Measurements from ENCODE around the gene ITPK1. TPM values are rescaled to one million over a fixed set of nuclear protein-coding genes. Genes with fewer than 3 reads are reported as not detected.

The ITPK1 gene
- total and polyA plus RNA-seq, 10 of the 15 experiments (the other 5 are each of a cell fraction or from before 2014, with no cell fraction given), result 1.3 to 73.2 (median 27.0) TPM

DNA sequence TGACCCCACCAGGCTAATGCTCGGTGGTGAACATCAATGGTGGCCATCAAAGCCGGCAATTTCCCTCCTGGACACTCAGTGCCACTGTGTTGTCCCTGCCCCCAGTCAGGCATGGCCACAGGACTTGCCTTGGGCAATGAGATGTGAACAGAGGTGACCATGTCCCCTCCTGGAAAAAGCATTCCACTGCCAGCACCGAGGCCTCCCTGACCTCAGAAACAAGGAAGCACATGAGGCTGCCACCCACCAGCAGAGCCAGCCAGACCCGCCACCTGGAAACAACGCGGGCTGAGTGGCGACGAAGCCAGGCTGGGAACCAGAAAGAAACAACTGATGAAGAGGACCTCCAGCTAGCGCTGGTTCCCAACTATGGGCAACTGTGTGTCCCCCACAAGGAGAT lies 31.8 kb downstream of the ITPK1 start:
- BruUV-seq (replicated peaks), result no TSS peak
- H3K27me3 ChIP-seq (replicated peaks in 1 of 2; ENCODE audit: control insufficient read depth in 2 of 2, insufficient read depth in 2 of 2, low read length in 1 of 2), result no peaks in the 10 kb centered on the region
- H3K9me3 ChIP-seq (replicated peaks; ENCODE audit: control insufficient read depth, insufficient read depth, low read length), result no peaks in the 10 kb centered on the region
- no peak overlapping the region for H3K27ac ChIP-seq (ENCODE audit: control insufficient read depth, insufficient read depth)
- peaks cover 27% of the 10 kb centered on the region for H3K79me2 ChIP-seq (ENCODE audit: control insufficient read depth, insufficient read depth, low read length)
- H3K4me2 ChIP-seq (ENCODE audit: control insufficient read depth, insufficient read depth), result no peak overlapping the region
- DNase-seq (ENCODE audit: low read depth, low spot score) (no peak), ATAC-seq (no peak), FAIRE-seq (no peak)
- H2AFZ ChIP-seq (ENCODE audit: control insufficient read depth, low read depth, low read length), result no peak overlapping the region
- CTCF ChIA-PET, result interaction anchor here (1.1 kb wide), 1 partner anchor 30 kb away, joined by 4 read pairs; no protein-coding TSS in a partner anchor
- RAD21 ChIA-PET (ENCODE audit: unreplicated experiment), result no interaction called here
- POLR2A ChIA-PET, result no interaction called here
- H3K4me3 ChIP-seq, result no peak overlapping the region
- peaks cover 46% of the 10 kb centered on the region for H3K4me1 ChIP-seq (ENCODE audit: control insufficient read depth, insufficient read depth, low read length)
- H4K20me1 ChIP-seq (ENCODE audit: control insufficient read depth, insufficient read depth), result no peaks in the 10 kb centered on the region
- peaks cover 0 to 7% of the 10 kb centered on the region in 2 experiments; a peak in 3 of 4 replicates for H3K36me3 ChIP-seq (ENCODE audit: control insufficient read depth in 2 of 2, insufficient read depth in 2 of 2, low read length in 1 of 2)
- SMC1A ChIA-PET (ENCODE audit: uncharacterized antibody, unreplicated experiment), result interaction anchor here (2.0 kb wide), 1 partner anchor 11 kb away, joined by 6 read pairs; no protein-coding TSS in a partner anchor
- 89% methylated on average over 9 of the region's 9 CpGs for WGBS (ENCODE audit: insufficient coverage, insufficient replicate concordance, low lambda C conversion rate, missing lambda C conversion rate)
- TF ChIP-seq STAT1 (conservative IDR thresholded peaks at IDR 0.05) (no peak), KDM1A (IDR thresholded peaks at IDR 0.05; ENCODE audit: borderline replicate concordance) (no peak), ZSCAN29 (IDR thresholded peaks at IDR 0.05) (no peak), ASH2L (IDR thresholded peaks at IDR 0.05; ENCODE audit: borderline replicate concordance, low read depth) (no peak), ZNF622 (IDR thresholded peaks at IDR 0.05) (no peak), BACH1 (IDR thresholded peaks at IDR 0.05; ENCODE audit: borderline replicate concordance) (no peak), EZH2 (IDR thresholded peaks at IDR 0.05; ENCODE audit: borderline replicate concordance, control insufficient read depth, low read depth, low read length) (no peak), ESRRA (IDR thresholded peaks at IDR 0.05; ENCODE audit: low read length) (no peak), CEBPB (IDR thresholded peaks at IDR 0.05; ENCODE audit: borderline replicate concordance in 1 of 2, low read depth in 2 of 2, low read length in 2 of 2) (no peak), FOXK2 (IDR thresholded peaks at IDR 0.05) (no peak), CBFB (IDR thresholded peaks at IDR 0.05; ENCODE audit: low read depth) (no peak), HCFC1 (IDR thresholded peaks at IDR 0.05; ENCODE audit: low read length) (no peak), MYB (IDR thresholded peaks at IDR 0.05; ENCODE audit: borderline replicate concordance, low read depth, low read length) (no peak), PAX8 (IDR thresholded peaks at IDR 0.05) (no peak), KLF5 (IDR thresholded peaks at IDR 0.05; ENCODE audit: partially characterized antibody) (no peak), NR2C1 (IDR thresholded peaks at IDR 0.05) (no peak)
- TF ChIP-seq, protein P1, sequence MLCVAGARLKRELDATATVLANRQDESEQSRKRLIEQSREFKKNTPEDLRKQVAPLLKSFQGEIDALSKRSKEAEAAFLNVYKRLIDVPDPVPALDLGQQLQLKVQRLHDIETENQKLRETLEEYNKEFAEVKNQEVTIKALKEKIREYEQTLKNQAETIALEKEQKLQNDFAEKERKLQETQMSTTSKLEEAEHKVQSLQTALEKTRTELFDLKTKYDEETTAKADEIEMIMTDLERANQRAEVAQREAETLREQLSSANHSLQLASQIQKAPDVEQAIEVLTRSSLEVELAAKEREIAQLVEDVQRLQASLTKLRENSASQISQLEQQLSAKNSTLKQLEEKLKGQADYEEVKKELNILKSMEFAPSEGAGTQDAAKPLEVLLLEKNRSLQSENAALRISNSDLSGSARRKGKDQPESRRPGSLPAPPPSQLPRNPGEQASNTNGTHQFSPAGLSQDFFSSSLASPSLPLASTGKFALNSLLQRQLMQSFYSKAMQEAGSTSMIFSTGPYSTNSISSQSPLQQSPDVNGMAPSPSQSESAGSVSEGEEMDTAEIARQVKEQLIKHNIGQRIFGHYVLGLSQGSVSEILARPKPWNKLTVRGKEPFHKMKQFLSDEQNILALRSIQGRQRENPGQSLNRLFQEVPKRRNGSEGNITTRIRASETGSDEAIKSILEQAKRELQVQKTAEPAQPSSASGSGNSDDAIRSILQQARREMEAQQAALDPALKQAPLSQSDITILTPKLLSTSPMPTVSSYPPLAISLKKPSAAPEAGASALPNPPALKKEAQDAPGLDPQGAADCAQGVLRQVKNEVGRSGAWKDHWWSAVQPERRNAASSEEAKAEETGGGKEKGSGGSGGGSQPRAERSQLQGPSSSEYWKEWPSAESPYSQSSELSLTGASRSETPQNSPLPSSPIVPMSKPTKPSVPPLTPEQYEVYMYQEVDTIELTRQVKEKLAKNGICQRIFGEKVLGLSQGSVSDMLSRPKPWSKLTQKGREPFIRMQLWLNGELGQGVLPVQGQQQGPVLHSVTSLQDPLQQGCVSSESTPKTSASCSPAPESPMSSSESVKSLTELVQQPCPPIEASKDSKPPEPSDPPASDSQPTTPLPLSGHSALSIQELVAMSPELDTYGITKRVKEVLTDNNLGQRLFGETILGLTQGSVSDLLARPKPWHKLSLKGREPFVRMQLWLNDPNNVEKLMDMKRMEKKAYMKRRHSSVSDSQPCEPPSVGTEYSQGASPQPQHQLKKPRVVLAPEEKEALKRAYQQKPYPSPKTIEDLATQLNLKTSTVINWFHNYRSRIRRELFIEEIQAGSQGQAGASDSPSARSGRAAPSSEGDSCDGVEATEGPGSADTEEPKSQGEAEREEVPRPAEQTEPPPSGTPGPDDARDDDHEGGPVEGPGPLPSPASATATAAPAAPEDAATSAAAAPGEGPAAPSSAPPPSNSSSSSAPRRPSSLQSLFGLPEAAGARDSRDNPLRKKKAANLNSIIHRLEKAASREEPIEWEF (IDR thresholded peaks at IDR 0.05; ENCODE audit: insufficient replicate concordance, low read depth, low read length), result no peak
- TF ChIP-seq, protein P2, sequence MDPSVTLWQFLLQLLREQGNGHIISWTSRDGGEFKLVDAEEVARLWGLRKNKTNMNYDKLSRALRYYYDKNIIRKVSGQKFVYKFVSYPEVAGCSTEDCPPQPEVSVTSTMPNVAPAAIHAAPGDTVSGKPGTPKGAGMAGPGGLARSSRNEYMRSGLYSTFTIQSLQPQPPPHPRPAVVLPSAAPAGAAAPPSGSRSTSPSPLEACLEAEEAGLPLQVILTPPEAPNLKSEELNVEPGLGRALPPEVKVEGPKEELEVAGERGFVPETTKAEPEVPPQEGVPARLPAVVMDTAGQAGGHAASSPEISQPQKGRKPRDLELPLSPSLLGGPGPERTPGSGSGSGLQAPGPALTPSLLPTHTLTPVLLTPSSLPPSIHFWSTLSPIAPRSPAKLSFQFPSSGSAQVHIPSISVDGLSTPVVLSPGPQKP (IDR thresholded peaks at IDR 0.05; ENCODE audit: low read depth, low read length), result no peak
- in situ Hi-C loops (cut with MboI) (no loop called here), intact Hi-C loops (cut with micrococcal nuclease; ENCODE audit: unreplicated experiment) (no loop called here)
- no peak overlapping the region for H3K9ac ChIP-seq (ENCODE audit: control insufficient read depth, insufficient read depth, low read length)

Measured in GM12878 (cell line).